ENCODE measurements around the gene CADM1.

CADM1 gene

GRCh38 chr11:115157247-115157646, 347.0 kb downstream of the CADM1 start:
- Histone ChIP-seq H3K27me3 (ENCODE audit: insufficient read depth, insufficient read length) (no peaks in the 10 kb centered on the region), H3K9me3 (ENCODE audit: insufficient read depth, low read length) (peaks cover 7% of the 10 kb centered on the region; the same call in 1 of the 2 replicates), H3K36me3 (ENCODE audit: insufficient read depth, insufficient read length, low read length) (no peaks in the 10 kb centered on the region), H3K4me1 (ENCODE audit: insufficient read depth, insufficient read length) (peaks cover 3% of the 10 kb centered on the region), H3K4me3 (ENCODE audit: insufficient read length, low read depth) (no peak overlapping the region), H3K9ac (ENCODE audit: insufficient read length, low read depth) (no peak overlapping the region)
- DNase-seq (ENCODE audit: low read depth, low spot score), result no peak
- TF ChIP-seq YY1 (IDR thresholded peaks at IDR 0.05; ENCODE audit: insufficient read depth, insufficient read length) (no peak), ZNF274 (IDR thresholded peaks at IDR 0.05; ENCODE audit: low read depth, low read length) (no peak), SUZ12 (IDR thresholded peaks at IDR 0.05; ENCODE audit: extremely low read depth, insufficient read depth, insufficient read length) (no peak)

GRCh38 chr11:115155978-115156377, 348.2 kb downstream of the CADM1 start:
- Histone ChIP-seq H3K36me3 (ENCODE audit: insufficient read depth, insufficient read length, low read length) (no peaks in the 10 kb centered on the region), H3K9me3 (ENCODE audit: insufficient read depth, low read length) (peaks cover 7% of the 10 kb centered on the region; the same call in 1 of the 2 replicates), H3K9ac (ENCODE audit: insufficient read length, low read depth) (no peak overlapping the region), H3K27me3 (ENCODE audit: insufficient read depth, insufficient read length) (no peaks in the 10 kb centered on the region), H3K4me1 (ENCODE audit: insufficient read depth, insufficient read length) (peaks cover 3% of the 10 kb centered on the region), H3K4me3 (ENCODE audit: insufficient read length, low read depth) (no peak overlapping the region)
- DNase-seq (ENCODE audit: low read depth, low spot score), result no peak
- TF ChIP-seq ZNF274 (IDR thresholded peaks at IDR 0.05; ENCODE audit: low read depth, low read length) (no peak), YY1 (IDR thresholded peaks at IDR 0.05; ENCODE audit: insufficient read depth, insufficient read length) (no peak), SUZ12 (IDR thresholded peaks at IDR 0.05; ENCODE audit: extremely low read depth, insufficient read depth, insufficient read length) (no peak)

GRCh38 chr11:115155320-115155719, 348.9 kb downstream of the CADM1 start:
- Histone ChIP-seq H3K36me3 (ENCODE audit: insufficient read depth, insufficient read length, low read length) (no peaks in the 10 kb centered on the region), H3K9me3 (ENCODE audit: insufficient read depth, low read length) (peaks cover 7% of the 10 kb centered on the region; the same call in 1 of the 2 replicates), H3K4me3 (ENCODE audit: insufficient read length, low read depth) (no peak overlapping the region), H3K9ac (ENCODE audit: insufficient read length, low read depth) (no peak overlapping the region), H3K4me1 (ENCODE audit: insufficient read depth, insufficient read length) (peaks cover 3% of the 10 kb centered on the region), H3K27me3 (ENCODE audit: insufficient read depth, insufficient read length) (no peaks in the 10 kb centered on the region)
- TF ChIP-seq ZNF274 (IDR thresholded peaks at IDR 0.05; ENCODE audit: low read depth, low read length), result no peak
- TF ChIP-seq YY1 (IDR thresholded peaks at IDR 0.05; ENCODE audit: insufficient read depth, insufficient read length), result no peak
- TF ChIP-seq SUZ12 (IDR thresholded peaks at IDR 0.05; ENCODE audit: extremely low read depth, insufficient read depth, insufficient read length), result no peak
- DNase-seq (ENCODE audit: low read depth, low spot score), result no peak

- Histone ChIP-seq H3K4me3 (ENCODE audit: insufficient read length, low read depth) (no peak overlapping the region), H3K36me3 (ENCODE audit: insufficient read depth, insufficient read length, low read length) (no peaks in the 10 kb centered on the region), H3K9ac (ENCODE audit: insufficient read length, low read depth) (no peak overlapping the region), H3K9me3 (ENCODE audit: insufficient read depth, low read length) (peaks cover 7% of the 10 kb centered on the region; the same call in 1 of the 2 replicates), H3K4me1 (ENCODE audit: insufficient read depth, insufficient read length) (peaks cover 3% of the 10 kb centered on the region), H3K27me3 (ENCODE audit: insufficient read depth, insufficient read length) (no peaks in the 10 kb centered on the region)
- TF ChIP-seq SUZ12 (IDR thresholded peaks at IDR 0.05; ENCODE audit: extremely low read depth, insufficient read depth, insufficient read length) (no peak), YY1 (IDR thresholded peaks at IDR 0.05; ENCODE audit: insufficient read depth, insufficient read length) (no peak), ZNF274 (IDR thresholded peaks at IDR 0.05; ENCODE audit: low read depth, low read length) (no peak)
- DNase-seq (ENCODE audit: low read depth, low spot score), result no peak
These were observed 349.9 kb downstream of the CADM1 start for GRCh38 chr11:115154355-115154736.

- H3K4me1 ChIP-seq (ENCODE audit: insufficient read depth, insufficient read length), result peaks cover 3% of the 10 kb centered on the region
- TF ChIP-seq SUZ12 (IDR thresholded peaks at IDR 0.05; ENCODE audit: extremely low read depth, insufficient read depth, insufficient read length) (no peak), YY1 (IDR thresholded peaks at IDR 0.05; ENCODE audit: insufficient read depth, insufficient read length) (no peak), ZNF274 (IDR thresholded peaks at IDR 0.05; ENCODE audit: low read depth, low read length) (no peak)
- H3K9me3 ChIP-seq (ENCODE audit: insufficient read depth, low read length), result peaks cover 7% of the 10 kb centered on the region; the same call in 1 of the 2 replicates
- H3K4me3 ChIP-seq (ENCODE audit: insufficient read length, low read depth), result no peak overlapping the region
- H3K9ac ChIP-seq (ENCODE audit: insufficient read length, low read depth), result no peak overlapping the region
- no peaks in the 10 kb centered on the region for H3K27me3 ChIP-seq (ENCODE audit: insufficient read depth, insufficient read length)
- DNase-seq (ENCODE audit: low read depth, low spot score), result no peak
- no peaks in the 10 kb centered on the region for H3K36me3 ChIP-seq (ENCODE audit: insufficient read depth, insufficient read length, low read length)
These were observed 350.4 kb downstream of the CADM1 start for GRCh38 chr11:115153731-115154354.

GRCh38 chr11:115153135-115153534, 351.1 kb downstream of the CADM1 start:
- Histone ChIP-seq H3K9me3 (ENCODE audit: insufficient read depth, low read length) (peaks cover 7% of the 10 kb centered on the region; the same call in 1 of the 2 replicates), H3K4me3 (ENCODE audit: insufficient read length, low read depth) (no peak overlapping the region), H3K9ac (ENCODE audit: insufficient read length, low read depth) (no peak overlapping the region), H3K27me3 (ENCODE audit: insufficient read depth, insufficient read length) (no peaks in the 10 kb centered on the region), H3K4me1 (ENCODE audit: insufficient read depth, insufficient read length) (peaks cover 3% of the 10 kb centered on the region), H3K36me3 (ENCODE audit: insufficient read depth, insufficient read length, low read length) (no peaks in the 10 kb centered on the region)
- TF ChIP-seq ZNF274 (IDR thresholded peaks at IDR 0.05; ENCODE audit: low read depth, low read length), result no peak
- TF ChIP-seq YY1 (IDR thresholded peaks at IDR 0.05; ENCODE audit: insufficient read depth, insufficient read length), result no peak
- TF ChIP-seq SUZ12 (IDR thresholded peaks at IDR 0.05; ENCODE audit: extremely low read depth, insufficient read depth, insufficient read length), result no peak
- DNase-seq (ENCODE audit: low read depth, low spot score), result no peak

- no peak for DNase-seq (ENCODE audit: low read depth, low spot score)
- no peaks in the 10 kb centered on the region for H3K4me1 ChIP-seq (ENCODE audit: insufficient read depth, insufficient read length)
- H3K36me3 ChIP-seq (ENCODE audit: insufficient read depth, insufficient read length, low read length), result no peaks in the 10 kb centered on the region
- TF ChIP-seq ZNF274 (IDR thresholded peaks at IDR 0.05; ENCODE audit: low read depth, low read length), result no peak
- no peak for TF ChIP-seq SUZ12 (IDR thresholded peaks at IDR 0.05; ENCODE audit: extremely low read depth, insufficient read depth, insufficient read length)
- TF ChIP-seq YY1 (IDR thresholded peaks at IDR 0.05; ENCODE audit: insufficient read depth, insufficient read length), result no peak
- no peak overlapping the region for H3K4me3 ChIP-seq (ENCODE audit: insufficient read length, low read depth)
- H3K9ac ChIP-seq (ENCODE audit: insufficient read length, low read depth), result no peak overlapping the region
- peaks cover 7% of the 10 kb centered on the region; the same call in 1 of the 2 replicates for H3K9me3 ChIP-seq (ENCODE audit: insufficient read depth, low read length)
- H3K27me3 ChIP-seq (ENCODE audit: insufficient read depth, insufficient read length), result no peaks in the 10 kb centered on the region
These were observed 353.2 kb downstream of the CADM1 start for GRCh38 chr11:115151010-115151409.

Measured in NT2/D1 (cell line).